GM21367 (cell line): Measurements from ENCODE around the gene EIF5B.
A peak's percentile ranks its signal among the peaks of the same experiment; 100 is the strongest.
"Not testable (repeated sequence)": the region's sequence is repeated elsewhere in the genome, so short reads cannot be mapped to it uniquely, and the experiment has no call there.

Experiments used
- ATAC-seq: cut with Tn5 transposase; IDR thresholded peaks from one replicate; pipeline ENCODE4 v1.9.1; 2021; ENCODE audit not compliant: unreplicated experiment

Gene EIF5B

GRCh38 chr2:99337113-99338028, at the start of gene EIF5B:
TSS of gene EIF5B (plus strand) at chr2:99337389. CDS start at chr2:99337555, 166 bp downstream.
- ATAC-seq: peak; percentile 50

GRCh38 chr2:99297994-99298393, 39.2 kb upstream of the EIF5B start:
- ATAC-seq: no peak

GRCh38 chr2:99299580-99299979, 37.6 kb upstream of the EIF5B start:
- ATAC-seq: no peak

GRCh38 chr2:99301097-99301496, 36.1 kb upstream of the EIF5B start, which contains the start of gene LYG1:
TSS of gene LYG1 (minus strand) at chr2:99301197. CDS start at chr2:99295670, 5,527 bp downstream.
- ATAC-seq: not testable (repeated sequence)

- ATAC-seq: no peak
These were observed 19.9 kb upstream of the EIF5B start for GRCh38 chr2:99317161-99317872.

GRCh38 chr2:99317873-99318200, 19.4 kb upstream of the EIF5B start:
- ATAC-seq: not testable (repeated sequence)

GRCh38 chr2:99325384-99325783, 11.8 kb upstream of the EIF5B start:
- ATAC-seq: no peak

- peak; percentile 54 for ATAC-seq
These were observed 1.0 kb upstream of the EIF5B start, which contains the start of gene TXNDC9 for GRCh38 chr2:99335911-99336803. TSS of gene TXNDC9 (minus strand) at chr2:99336333. CDS start at chr2:99333210, 3,123 bp downstream.

GRCh38 chr2:99336804-99337112, 431 bp upstream of the EIF5B start:
- peak; percentile 4 for ATAC-seq

GRCh38 chr2:99338029-99338585, 918 bp downstream of the EIF5B start:
- no peak for ATAC-seq

- ATAC-seq: no peak
These were observed 3.6 kb downstream of the EIF5B start for GRCh38 chr2:99340669-99341236.

GRCh38 chr2:99342536-99342935, 5.3 kb downstream of the EIF5B start:
- ATAC-seq: no peak

GRCh38 chr2:99345446-99345845, 8.3 kb downstream of the EIF5B start:
- not testable (repeated sequence) for ATAC-seq

GRCh38 chr2:99346218-99346617, 9.0 kb downstream of the EIF5B start:
- no peak for ATAC-seq

GRCh38 chr2:99348173-99348572, 11.0 kb downstream of the EIF5B start:
- ATAC-seq: no peak

GRCh38 chr2:99350194-99350593, 13.0 kb downstream of the EIF5B start:
- no peak for ATAC-seq

- no peak for ATAC-seq
These were observed 16.9 kb downstream of the EIF5B start for GRCh38 chr2:99354070-99354469.

GRCh38 chr2:99354825-99355224, 17.6 kb downstream of the EIF5B start:
- not testable (repeated sequence) for ATAC-seq

- no peak for ATAC-seq
These were observed 19.7 kb downstream of the EIF5B start for GRCh38 chr2:99356853-99357252.

- no peak for ATAC-seq
These were observed 28.5 kb downstream of the EIF5B start for GRCh38 chr2:99365661-99366060.
